NB4 (cell line): ENCODE results near the gene PTP4A1.

Experiments used
- DNase-seq: peaks from one replicate; pipeline ENCODE4 v3.0.0; 2010; ENCODE audit warnings: low read depth
- H3K4me3 ChIP-seq: one replicate; pipeline ENCODE4 v1.5.1; 2011; ENCODE audit warnings: mild to moderate bottlenecking, low read depth, low read length, moderate library complexity
- MYC ChIP-seq: IDR thresholded peaks from 2 replicates; pipeline ENCODE4 v1.6.1; 2011; ENCODE audit warnings: low read depth, low read length
- POLR2A ChIP-seq: IDR thresholded peaks from 2 replicates; pipeline ENCODE4 v1.6.1; 2011; ENCODE audit warnings: mild to moderate bottlenecking; ENCODE audit not compliant: insufficient read length; ENCODE audit errors: extremely low read depth
- TF ChIP-seq, protein P1 (sequence below): IDR thresholded peaks from one replicate; pipeline ENCODE4 v1.5.1; 2012; ENCODE audit warnings: low read depth, low read length
- TF ChIP-seq, protein P2 (sequence below): IDR thresholded peaks from 2 replicates; pipeline ENCODE4 v1.6.1; 2011; ENCODE audit warnings: low read depth, low read length

Gene PTP4A1

DNA sequence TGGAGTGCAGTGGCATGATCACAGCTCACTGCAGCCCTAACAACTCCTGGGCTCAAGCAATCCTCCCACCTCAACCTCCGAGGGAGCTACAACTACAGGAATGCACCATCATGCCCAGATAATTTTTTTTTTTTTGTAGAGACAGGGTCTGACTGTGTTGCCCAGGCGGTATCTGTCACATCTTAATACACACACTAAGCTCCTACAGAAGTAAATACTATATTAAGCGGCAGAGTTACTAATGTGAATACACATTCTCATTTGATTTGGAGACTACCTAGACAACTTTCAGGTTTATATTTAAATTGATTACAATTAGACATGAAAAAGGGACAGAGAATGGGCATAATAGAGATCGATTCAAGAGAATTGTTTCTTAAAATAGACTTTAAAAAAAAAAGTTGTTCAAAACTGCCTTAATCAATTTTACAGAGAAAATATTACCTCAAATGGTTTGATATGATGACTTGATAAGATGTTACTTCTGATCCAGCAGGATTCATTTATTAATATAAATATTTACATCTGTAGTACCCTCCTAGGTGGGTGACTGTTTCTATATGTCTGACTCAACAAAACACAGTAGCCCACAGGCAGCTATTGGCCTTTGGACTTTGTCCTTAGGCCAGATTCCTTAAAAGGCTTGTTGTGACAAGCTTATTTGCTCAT lies 7.1 kb upstream of the PTP4A1 start:
- no peak overlapping the region for H3K4me3 ChIP-seq
- TF ChIP-seq, protein P1, sequence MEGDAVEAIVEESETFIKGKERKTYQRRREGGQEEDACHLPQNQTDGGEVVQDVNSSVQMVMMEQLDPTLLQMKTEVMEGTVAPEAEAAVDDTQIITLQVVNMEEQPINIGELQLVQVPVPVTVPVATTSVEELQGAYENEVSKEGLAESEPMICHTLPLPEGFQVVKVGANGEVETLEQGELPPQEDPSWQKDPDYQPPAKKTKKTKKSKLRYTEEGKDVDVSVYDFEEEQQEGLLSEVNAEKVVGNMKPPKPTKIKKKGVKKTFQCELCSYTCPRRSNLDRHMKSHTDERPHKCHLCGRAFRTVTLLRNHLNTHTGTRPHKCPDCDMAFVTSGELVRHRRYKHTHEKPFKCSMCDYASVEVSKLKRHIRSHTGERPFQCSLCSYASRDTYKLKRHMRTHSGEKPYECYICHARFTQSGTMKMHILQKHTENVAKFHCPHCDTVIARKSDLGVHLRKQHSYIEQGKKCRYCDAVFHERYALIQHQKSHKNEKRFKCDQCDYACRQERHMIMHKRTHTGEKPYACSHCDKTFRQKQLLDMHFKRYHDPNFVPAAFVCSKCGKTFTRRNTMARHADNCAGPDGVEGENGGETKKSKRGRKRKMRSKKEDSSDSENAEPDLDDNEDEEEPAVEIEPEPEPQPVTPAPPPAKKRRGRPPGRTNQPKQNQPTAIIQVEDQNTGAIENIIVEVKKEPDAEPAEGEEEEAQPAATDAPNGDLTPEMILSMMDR, result no peak
- no peak for TF ChIP-seq POLR2A
- TF ChIP-seq, protein P2, sequence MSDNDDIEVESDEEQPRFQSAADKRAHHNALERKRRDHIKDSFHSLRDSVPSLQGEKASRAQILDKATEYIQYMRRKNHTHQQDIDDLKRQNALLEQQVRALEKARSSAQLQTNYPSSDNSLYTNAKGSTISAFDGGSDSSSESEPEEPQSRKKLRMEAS, result no peak
- DNase-seq, result no peak

DNA sequence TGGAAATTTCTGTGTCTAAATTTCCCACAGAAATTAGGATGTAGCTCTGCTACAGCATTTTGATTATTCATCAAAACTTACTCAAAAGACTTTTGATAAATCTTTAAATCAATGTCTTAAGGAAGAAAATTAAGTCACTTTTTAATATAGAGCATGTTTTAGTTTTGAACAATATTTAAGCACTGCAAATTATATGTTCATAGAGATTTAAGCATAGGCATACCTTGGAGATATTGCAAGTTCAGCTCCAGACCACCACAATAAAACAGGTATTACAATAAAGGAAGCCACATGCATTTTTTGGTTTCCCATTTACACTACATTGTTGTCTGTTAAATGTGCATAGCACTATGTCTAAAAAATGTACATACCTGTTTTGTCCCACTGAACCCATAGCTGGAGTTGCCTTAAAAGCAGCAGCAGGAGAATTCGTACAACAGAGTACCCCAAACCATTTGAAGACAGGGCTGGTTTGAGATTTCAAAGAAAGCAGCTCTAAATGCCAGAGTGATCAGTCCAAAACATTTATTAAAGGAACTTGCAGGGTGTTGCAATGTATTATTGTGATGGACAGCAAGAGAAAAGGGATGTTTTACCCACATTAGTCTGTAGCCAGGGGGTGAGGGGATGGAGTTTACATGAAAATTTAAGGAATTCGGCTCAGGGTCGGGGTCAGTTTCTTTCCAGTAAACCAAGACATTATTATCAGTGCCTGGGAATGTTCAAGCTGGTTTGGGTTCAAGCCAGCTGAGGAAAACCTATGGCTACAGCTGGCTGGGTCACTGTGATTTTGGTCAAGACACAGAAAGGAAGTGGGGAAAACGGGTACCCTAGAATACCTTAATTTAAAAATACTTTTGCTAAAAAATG lies 6.3 kb upstream of the PTP4A1 start:
- no peak for DNase-seq
- H3K4me3 ChIP-seq, result no peak overlapping the region
- TF ChIP-seq MYC (no peak), POLR2A (no peak)
- TF ChIP-seq, protein P1, result no peak

DNA sequence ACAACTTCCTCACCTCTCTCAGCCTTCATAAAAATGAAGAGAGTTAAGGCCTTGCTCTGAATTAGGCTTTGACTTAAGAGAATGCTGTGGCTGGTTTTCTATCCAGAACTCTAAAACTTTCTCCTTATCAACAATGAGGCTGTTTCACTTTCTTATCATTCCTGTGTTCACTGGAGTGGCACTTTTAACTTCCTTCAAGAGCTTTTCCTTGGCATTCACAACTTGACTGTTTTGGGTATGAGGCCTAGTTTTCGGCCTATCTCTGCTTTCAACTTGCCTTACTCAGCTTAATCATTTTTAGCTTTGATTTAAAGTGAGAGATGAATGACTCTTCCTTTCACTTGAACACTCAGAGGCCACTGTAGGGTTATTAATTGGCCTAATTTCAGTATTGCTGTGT lies 4.3 kb upstream of the PTP4A1 start:
- DNase-seq, result no peak
- TF ChIP-seq, protein P1, result no peak
- TF ChIP-seq MYC, result no peak
- TF ChIP-seq, protein P2, result no peak
- TF ChIP-seq POLR2A, result no peak
- no peak overlapping the region for H3K4me3 ChIP-seq

DNA sequence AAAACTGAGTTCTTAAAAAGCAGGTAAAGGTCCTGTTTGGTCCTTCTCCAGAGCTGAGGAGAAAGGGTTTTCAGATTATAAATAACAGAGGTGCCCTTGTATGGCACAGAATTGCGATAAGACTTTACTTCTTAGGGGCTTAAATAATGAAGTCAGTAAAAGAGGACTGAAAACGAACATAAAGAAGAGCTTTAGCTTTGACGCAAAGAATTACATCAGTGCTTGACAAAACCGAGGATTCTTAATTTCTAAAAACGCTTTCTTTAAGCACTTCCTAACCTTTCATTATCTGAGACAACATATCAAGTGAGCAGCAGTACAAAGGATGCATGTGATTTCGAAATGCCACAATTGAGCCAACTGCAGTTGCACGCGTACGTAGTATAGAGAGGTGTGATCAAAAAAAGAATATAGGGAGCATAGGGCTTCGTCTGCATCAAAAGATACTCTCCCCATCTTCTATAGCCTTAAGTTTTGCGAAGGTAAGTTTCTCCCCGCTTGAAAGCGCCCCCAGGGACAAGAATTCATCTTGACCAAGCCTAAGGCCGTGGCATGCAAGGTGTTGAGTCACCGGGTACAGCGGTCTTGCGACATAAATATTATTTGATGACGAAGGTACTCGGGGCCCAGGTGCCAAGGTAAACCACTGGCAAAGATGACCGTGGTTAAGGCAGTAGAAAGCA lies 778 bp upstream of the PTP4A1 start:
- peak; percentile 44; the same call in 1 of the 2 replicates for TF ChIP-seq MYC
- TF ChIP-seq, protein P2, result peak; percentile 54; the same call in 1 of the 2 replicates
- TF ChIP-seq, protein P1, result no peak
- DNase-seq, result peak; percentile 72
- H3K4me3 ChIP-seq, result peak overlapping the region; percentile 85

DNA sequence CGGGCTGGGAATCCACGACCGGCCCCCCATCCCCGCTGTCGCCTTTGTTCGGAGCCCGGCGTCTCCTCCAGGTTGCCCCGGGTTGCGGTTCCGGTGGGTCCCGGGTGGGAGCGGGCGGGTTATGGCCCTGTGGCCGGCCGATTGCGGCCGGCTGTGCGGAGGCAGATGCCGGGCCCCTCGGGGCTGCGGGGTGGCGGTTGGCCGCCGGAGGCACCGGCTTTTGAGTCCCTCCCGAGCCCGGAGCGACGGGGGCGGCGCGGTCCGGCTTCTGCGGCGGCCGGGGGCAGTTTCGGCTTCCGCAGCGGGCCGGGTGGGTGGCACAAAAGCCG lies 431 bp downstream of the PTP4A1 start:
- DNase-seq, result no peak
- H3K4me3 ChIP-seq, result peak overlapping the region; percentile 89
- TF ChIP-seq, protein P2, result no peak
- TF ChIP-seq POLR2A (no peak), MYC (no peak)
- TF ChIP-seq, protein P1, result no peak
